ENCODE results near the gene STT3B.

The STT3B gene

GRCh38 chr3:31552103-31552502, 19.4 kb downstream of the STT3B start:
- Histone ChIP-seq H3K36me3 (ENCODE audit: control insufficient read depth in 1 of 2, insufficient read depth in 2 of 2, low read length in 2 of 2) (no peaks in the 10 kb centered on the region), H3K4me3 (ENCODE audit: low read depth in 1 of 2, low read length in 2 of 2) (no peak overlapping the region), H3K4me1 (ENCODE audit: control insufficient read depth in 1 of 2, insufficient read depth in 2 of 2, low read length in 2 of 2) (peaks cover 10 to 25% of the 10 kb centered on the region in 2 donors), H3K9me3 (ENCODE audit: control insufficient read depth in 1 of 2, low read length in 2 of 2) (no peaks in the 10 kb centered on the region), H3K27me3 (ENCODE audit: low read depth, low read length) (no peaks in the 10 kb centered on the region), H3K27ac (ENCODE audit: low read length) (no peak overlapping the region)

GRCh38 chr3:31553258-31553657, 20.5 kb downstream of the STT3B start:
- H3K36me3 ChIP-seq (ENCODE audit: control insufficient read depth in 1 of 2, insufficient read depth in 2 of 2, low read length in 2 of 2) = no peaks in the 10 kb centered on the region
- no peak overlapping the region for H3K27ac ChIP-seq (ENCODE audit: low read length)
- no peak overlapping the region for H3K4me3 ChIP-seq (ENCODE audit: low read depth in 1 of 2, low read length in 2 of 2)
- H3K4me1 ChIP-seq (ENCODE audit: control insufficient read depth in 1 of 2, insufficient read depth in 2 of 2, low read length in 2 of 2) = peaks cover 10 to 25% of the 10 kb centered on the region in 2 donors
- H3K27me3 ChIP-seq (ENCODE audit: low read depth, low read length) = no peaks in the 10 kb centered on the region
- H3K9me3 ChIP-seq (ENCODE audit: control insufficient read depth in 1 of 2, low read length in 2 of 2) = no peaks in the 10 kb centered on the region

DNA sequence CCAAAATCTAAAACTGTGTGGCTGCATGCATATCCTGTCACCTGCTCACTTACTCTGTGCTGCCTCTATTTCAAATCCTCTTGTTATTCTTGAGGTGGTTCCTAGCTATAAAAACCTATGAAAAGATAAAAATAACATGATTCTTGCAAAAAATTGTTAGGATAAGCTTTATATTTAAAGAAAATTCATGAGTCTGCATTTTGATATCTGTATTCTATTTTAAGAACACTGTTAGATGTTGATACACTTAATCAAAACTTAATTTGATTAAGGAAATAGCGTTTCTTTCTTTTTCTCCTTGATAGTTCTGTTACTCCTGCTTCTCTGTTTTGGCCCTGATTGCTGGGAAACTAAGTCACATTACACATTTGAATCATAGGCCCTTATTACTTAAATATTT, 22.5 kb downstream of the STT3B start:
- H3K27ac ChIP-seq (ENCODE audit: low read length) = no peak overlapping the region
- H3K4me3 ChIP-seq (ENCODE audit: low read depth in 1 of 2, low read length in 2 of 2) = no peak overlapping the region
- H3K4me1 ChIP-seq (ENCODE audit: control insufficient read depth in 1 of 2, insufficient read depth in 2 of 2, low read length in 2 of 2) = peaks cover 10 to 20% of the 10 kb centered on the region in 2 donors
- H3K27me3 ChIP-seq (ENCODE audit: low read depth, low read length) = no peaks in the 10 kb centered on the region
- H3K9me3 ChIP-seq (ENCODE audit: control insufficient read depth in 1 of 2, low read length in 2 of 2) = no peaks in the 10 kb centered on the region
- no peaks in the 10 kb centered on the region for H3K36me3 ChIP-seq (ENCODE audit: control insufficient read depth in 1 of 2, insufficient read depth in 2 of 2, low read length in 2 of 2)

GRCh38 chr3:31559872-31560534, 27.3 kb downstream of the STT3B start:
- H3K36me3 ChIP-seq (ENCODE audit: control insufficient read depth in 1 of 2, insufficient read depth in 2 of 2, low read length in 2 of 2) = no peaks in the 10 kb centered on the region
- H3K4me3 ChIP-seq (ENCODE audit: low read depth in 1 of 2, low read length in 2 of 2) = no peak overlapping the region
- no peaks in the 10 kb centered on the region for H3K27me3 ChIP-seq (ENCODE audit: low read depth, low read length)
- H3K9me3 ChIP-seq (ENCODE audit: control insufficient read depth in 1 of 2, low read length in 2 of 2) = no peaks in the 10 kb centered on the region
- peaks cover 0 to 4% of the 10 kb centered on the region in 2 donors for H3K4me1 ChIP-seq (ENCODE audit: control insufficient read depth in 1 of 2, insufficient read depth in 2 of 2, low read length in 2 of 2)
- H3K27ac ChIP-seq (ENCODE audit: low read length) = no peak overlapping the region

DNA sequence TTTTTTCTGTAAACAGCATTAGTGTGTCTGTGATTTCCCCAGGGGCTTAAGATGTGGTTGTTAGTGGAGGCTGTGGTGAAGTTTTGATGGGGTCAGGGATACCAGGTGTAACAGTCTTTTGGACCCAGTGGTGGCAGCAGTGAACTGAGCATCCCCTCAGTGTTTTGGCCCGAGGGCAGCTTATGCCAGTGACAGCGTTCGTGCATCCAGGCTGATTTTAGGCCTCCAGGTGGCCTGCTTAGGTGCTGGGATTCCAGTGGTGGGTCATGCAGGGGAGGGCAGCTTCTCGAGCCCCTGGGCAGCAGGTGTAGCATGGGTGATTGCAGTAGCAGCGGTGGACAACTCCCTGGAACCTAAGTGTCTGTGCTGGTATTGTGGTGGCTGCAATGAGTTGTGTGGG, 29.2 kb downstream of the STT3B start:
- no peak overlapping the region for H3K27ac ChIP-seq (ENCODE audit: low read length)
- no peaks in the 10 kb centered on the region for H3K9me3 ChIP-seq (ENCODE audit: control insufficient read depth in 1 of 2, low read length in 2 of 2)
- no peaks in the 10 kb centered on the region for H3K36me3 ChIP-seq (ENCODE audit: control insufficient read depth in 1 of 2, insufficient read depth in 2 of 2, low read length in 2 of 2)
- H3K4me3 ChIP-seq (ENCODE audit: low read depth in 1 of 2, low read length in 2 of 2) = no peak overlapping the region
- no peaks in the 10 kb centered on the region for H3K27me3 ChIP-seq (ENCODE audit: low read depth, low read length)
- H3K4me1 ChIP-seq (ENCODE audit: control insufficient read depth in 1 of 2, insufficient read depth in 2 of 2, low read length in 2 of 2) = peaks cover 0 to 5% of the 10 kb centered on the region in 2 donors

GRCh38 chr3:31562525-31562924, 29.8 kb downstream of the STT3B start:
- H3K4me3 ChIP-seq (ENCODE audit: low read depth in 1 of 2, low read length in 2 of 2) = no peak overlapping the region
- H3K27ac ChIP-seq (ENCODE audit: low read length) = no peak overlapping the region
- peaks cover 0 to 5% of the 10 kb centered on the region in 2 donors for H3K4me1 ChIP-seq (ENCODE audit: control insufficient read depth in 1 of 2, insufficient read depth in 2 of 2, low read length in 2 of 2)
- H3K9me3 ChIP-seq (ENCODE audit: control insufficient read depth in 1 of 2, low read length in 2 of 2) = no peaks in the 10 kb centered on the region
- no peaks in the 10 kb centered on the region for H3K27me3 ChIP-seq (ENCODE audit: low read depth, low read length)
- no peaks in the 10 kb centered on the region for H3K36me3 ChIP-seq (ENCODE audit: control insufficient read depth in 1 of 2, insufficient read depth in 2 of 2, low read length in 2 of 2)

DNA sequence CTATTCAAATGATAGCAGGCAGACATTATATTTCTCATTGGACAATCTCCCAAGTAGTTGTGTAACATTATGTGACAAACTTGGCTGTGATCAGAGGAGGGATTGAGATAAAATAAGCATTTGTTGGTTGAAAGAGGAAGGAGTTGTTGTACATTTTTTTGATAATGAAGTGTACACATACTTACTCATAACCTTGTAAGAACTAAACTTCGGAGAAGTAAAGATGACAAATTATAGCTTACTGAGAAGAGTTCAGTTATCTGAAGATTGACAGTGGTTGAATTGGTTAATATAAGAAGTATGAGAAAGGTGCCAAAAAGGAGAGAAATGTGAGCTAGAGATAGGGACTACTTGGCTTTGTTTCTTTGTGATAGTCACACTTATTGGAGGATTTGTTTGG, 32.6 kb downstream of the STT3B start:
- Histone ChIP-seq H3K4me3 (ENCODE audit: low read depth in 1 of 2, low read length in 2 of 2) (no peak overlapping the region), H3K27ac (ENCODE audit: low read length) (no peak overlapping the region), H3K36me3 (ENCODE audit: control insufficient read depth in 1 of 2, insufficient read depth in 2 of 2, low read length in 2 of 2) (no peaks in the 10 kb centered on the region), H3K4me1 (ENCODE audit: control insufficient read depth in 1 of 2, insufficient read depth in 2 of 2, low read length in 2 of 2) (peaks cover 0 to 5% of the 10 kb centered on the region in 2 donors), H3K27me3 (ENCODE audit: low read depth, low read length) (no peaks in the 10 kb centered on the region), H3K9me3 (ENCODE audit: control insufficient read depth in 1 of 2, low read length in 2 of 2) (no peaks in the 10 kb centered on the region)

GRCh38 chr3:31567036-31567435, 34.3 kb downstream of the STT3B start:
- H3K4me1 ChIP-seq (ENCODE audit: control insufficient read depth in 1 of 2, insufficient read depth in 2 of 2, low read length in 2 of 2) = peaks cover 0 to 5% of the 10 kb centered on the region in 2 donors
- H3K27ac ChIP-seq (ENCODE audit: low read length) = no peak overlapping the region

GRCh38 chr3:31568649-31569048, 35.9 kb downstream of the STT3B start:
- H3K27me3 ChIP-seq (ENCODE audit: low read depth, low read length) = no peaks in the 10 kb centered on the region
- peaks cover 0 to 11% of the 10 kb centered on the region in 2 donors for H3K4me1 ChIP-seq (ENCODE audit: control insufficient read depth in 1 of 2, insufficient read depth in 2 of 2, low read length in 2 of 2)
- H3K9me3 ChIP-seq (ENCODE audit: control insufficient read depth in 1 of 2, low read length in 2 of 2) = no peaks in the 10 kb centered on the region
- H3K4me3 ChIP-seq (ENCODE audit: low read depth in 1 of 2, low read length in 2 of 2) = no peak overlapping the region
- H3K27ac ChIP-seq (ENCODE audit: low read length) = no peak overlapping the region
- H3K36me3 ChIP-seq (ENCODE audit: control insufficient read depth in 1 of 2, insufficient read depth in 2 of 2, low read length in 2 of 2) = no peaks in the 10 kb centered on the region

More at GRCh38 chr3:31567036-31567435, 34.3 kb downstream of the STT3B start:
- Histone ChIP-seq H3K36me3 (ENCODE audit: control insufficient read depth in 1 of 2, insufficient read depth in 2 of 2, low read length in 2 of 2) (no peaks in the 10 kb centered on the region), H3K27me3 (ENCODE audit: low read depth, low read length) (no peaks in the 10 kb centered on the region), H3K4me3 (ENCODE audit: low read depth in 1 of 2, low read length in 2 of 2) (no peak overlapping the region), H3K9me3 (ENCODE audit: control insufficient read depth in 1 of 2, low read length in 2 of 2) (no peaks in the 10 kb centered on the region)

DNA sequence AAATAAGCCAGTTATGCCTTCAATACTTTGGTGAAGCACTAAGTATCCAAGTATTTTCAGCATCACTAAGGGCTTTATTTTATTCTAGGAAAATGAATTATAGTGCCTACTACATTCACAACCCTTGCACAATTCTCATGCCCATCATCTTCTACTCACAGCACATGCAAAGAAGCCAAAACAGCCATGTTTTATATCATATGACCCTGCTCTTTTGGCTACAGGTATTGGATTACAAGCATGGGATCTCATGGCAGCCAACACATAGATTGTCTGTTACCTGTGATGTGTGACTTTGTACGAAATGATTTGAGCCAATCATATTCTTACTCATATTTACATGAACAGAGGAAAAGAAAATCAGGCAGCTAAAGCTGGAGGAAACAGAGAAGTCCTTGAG, 38.6 kb downstream of the STT3B start:
- Histone ChIP-seq H3K9me3 (ENCODE audit: control insufficient read depth in 1 of 2, low read length in 2 of 2) (no peaks in the 10 kb centered on the region), H3K27ac (ENCODE audit: low read length) (no peak overlapping the region), H3K4me3 (ENCODE audit: low read depth in 1 of 2, low read length in 2 of 2) (no peak overlapping the region), H3K27me3 (ENCODE audit: low read depth, low read length) (no peaks in the 10 kb centered on the region), H3K36me3 (ENCODE audit: control insufficient read depth in 1 of 2, insufficient read depth in 2 of 2, low read length in 2 of 2) (no peaks in the 10 kb centered on the region), H3K4me1 (ENCODE audit: control insufficient read depth in 1 of 2, insufficient read depth in 2 of 2, low read length in 2 of 2) (peaks cover 0 to 18% of the 10 kb centered on the region in 2 donors)

GRCh38 chr3:31572236-31573004, 39.7 kb downstream of the STT3B start:
- Histone ChIP-seq H3K4me3 (ENCODE audit: low read depth in 1 of 2, low read length in 2 of 2) (no peak overlapping the region), H3K27me3 (ENCODE audit: low read depth, low read length) (no peaks in the 10 kb centered on the region), H3K4me1 (ENCODE audit: control insufficient read depth in 1 of 2, insufficient read depth in 2 of 2, low read length in 2 of 2) (peaks cover 0 to 15% of the 10 kb centered on the region in 2 donors), H3K27ac (ENCODE audit: low read length) (no peak overlapping the region), H3K36me3 (ENCODE audit: control insufficient read depth in 1 of 2, insufficient read depth in 2 of 2, low read length in 2 of 2) (no peaks in the 10 kb centered on the region), H3K9me3 (ENCODE audit: control insufficient read depth in 1 of 2, low read length in 2 of 2) (no peaks in the 10 kb centered on the region)

Data from muscle layer of duodenum (tissue), 2 donors.